ENCODE measurements around the gene PTPRK.

GRCh38 chr6:128311944-128312570 is 208.3 kb downstream of the PTPRK start:
- no peak for TF ChIP-seq CTCF (IDR thresholded peaks at IDR 0.05; ENCODE audit: low read depth, low read length)
- no peak for TF ChIP-seq EZH2phosphoT487 (IDR thresholded peaks at IDR 0.05; ENCODE audit: low read depth)

Measured in OCI-LY3 (cell line).